ENCODE results near the gene JAG1. TPM values are rescaled to one million over a fixed set of nuclear protein-coding genes. Genes with fewer than 3 reads are reported as not detected.

JAG1 gene
- total RNA-seq, 2 donors from 2014 or later: 46.5 to 72.3 TPM

GRCh38 chr20:10595985-10596384 is 77.8 kb downstream of the JAG1 start:
- Histone ChIP-seq H3K27ac (no peak overlapping the region), H3K27me3 (replicated peaks; ENCODE audit: insufficient read depth) (no peaks in the 10 kb centered on the region), H3K4me1 (replicated peaks) (peaks cover 10% of the 10 kb centered on the region), H3K9me3 (no peaks in the 10 kb centered on the region), H3K36me3 (no peaks in the 10 kb centered on the region), H3K4me3 (no peak overlapping the region)
- 90% methylated on average over 3 of the region's 3 CpGs for WGBS
- no peak for DNase-seq (ENCODE audit: low spot score)
- intact Hi-C loops (cut with DNase I): loop anchor here (5.0 kb wide), 4 partner anchors 41 to 89 kb away; no protein-coding TSS in a partner anchor
- TF ChIP-seq, protein P1, sequence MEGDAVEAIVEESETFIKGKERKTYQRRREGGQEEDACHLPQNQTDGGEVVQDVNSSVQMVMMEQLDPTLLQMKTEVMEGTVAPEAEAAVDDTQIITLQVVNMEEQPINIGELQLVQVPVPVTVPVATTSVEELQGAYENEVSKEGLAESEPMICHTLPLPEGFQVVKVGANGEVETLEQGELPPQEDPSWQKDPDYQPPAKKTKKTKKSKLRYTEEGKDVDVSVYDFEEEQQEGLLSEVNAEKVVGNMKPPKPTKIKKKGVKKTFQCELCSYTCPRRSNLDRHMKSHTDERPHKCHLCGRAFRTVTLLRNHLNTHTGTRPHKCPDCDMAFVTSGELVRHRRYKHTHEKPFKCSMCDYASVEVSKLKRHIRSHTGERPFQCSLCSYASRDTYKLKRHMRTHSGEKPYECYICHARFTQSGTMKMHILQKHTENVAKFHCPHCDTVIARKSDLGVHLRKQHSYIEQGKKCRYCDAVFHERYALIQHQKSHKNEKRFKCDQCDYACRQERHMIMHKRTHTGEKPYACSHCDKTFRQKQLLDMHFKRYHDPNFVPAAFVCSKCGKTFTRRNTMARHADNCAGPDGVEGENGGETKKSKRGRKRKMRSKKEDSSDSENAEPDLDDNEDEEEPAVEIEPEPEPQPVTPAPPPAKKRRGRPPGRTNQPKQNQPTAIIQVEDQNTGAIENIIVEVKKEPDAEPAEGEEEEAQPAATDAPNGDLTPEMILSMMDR (IDR thresholded peaks at IDR 0.05): no peak
- TF ChIP-seq POLR2A (IDR thresholded peaks at IDR 0.05): no peak

DNA sequence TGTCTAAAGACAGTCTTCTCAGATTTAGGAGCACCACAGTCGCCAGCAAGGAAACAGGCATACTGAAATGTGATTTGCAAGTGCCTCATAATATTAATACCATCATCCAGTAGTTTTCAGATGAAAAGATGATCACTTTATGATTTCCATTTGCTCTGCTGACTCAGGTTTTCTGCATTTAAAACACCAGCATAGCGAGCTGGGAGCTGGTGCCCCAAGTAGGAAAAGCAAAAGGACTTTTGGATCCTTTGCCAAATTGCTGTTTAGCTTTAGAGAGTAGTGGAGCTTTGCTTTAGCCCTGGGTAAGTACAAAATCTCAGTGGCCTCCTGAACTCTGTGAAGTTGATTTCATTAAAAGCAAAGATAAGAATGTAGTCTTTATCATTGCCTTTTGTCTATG is 78.5 kb downstream of the JAG1 start:
- Histone ChIP-seq H3K27me3 (replicated peaks; ENCODE audit: insufficient read depth) (no peaks in the 10 kb centered on the region), H3K4me3 (no peak overlapping the region), H3K36me3 (no peaks in the 10 kb centered on the region), H3K9me3 (no peaks in the 10 kb centered on the region), H3K4me1 (replicated peaks) (peaks cover 10% of the 10 kb centered on the region), H3K27ac (no peak overlapping the region)
- no peak for DNase-seq (ENCODE audit: low spot score)
- 64% methylated on average over 2 of the region's 2 CpGs for WGBS
- TF ChIP-seq, protein P1 (IDR thresholded peaks at IDR 0.05): no peak
- TF ChIP-seq POLR2AphosphoS5 (IDR thresholded peaks at IDR 0.05) (no peak), POLR2A (IDR thresholded peaks at IDR 0.05) (no peak)
- intact Hi-C loops (cut with DNase I): loop anchor here (5.0 kb wide), 4 partner anchors 42 to 88 kb away; no protein-coding TSS in a partner anchor

GRCh38 chr20:10594296-10594868 is 79.4 kb downstream of the JAG1 start:
- Histone ChIP-seq H3K4me3 (no peak overlapping the region), H3K27me3 (replicated peaks; ENCODE audit: insufficient read depth) (no peaks in the 10 kb centered on the region), H3K27ac (no peak overlapping the region), H3K4me1 (replicated peaks) (peaks cover 10% of the 10 kb centered on the region), H3K9me3 (no peaks in the 10 kb centered on the region), H3K36me3 (no peaks in the 10 kb centered on the region)
- TF ChIP-seq POLR2A (IDR thresholded peaks at IDR 0.05) (no peak), POLR2AphosphoS5 (IDR thresholded peaks at IDR 0.05) (no peak)
- TF ChIP-seq, protein P1 (IDR thresholded peaks at IDR 0.05): no peak
- no peak for DNase-seq (ENCODE audit: low spot score)
- intact Hi-C loops (cut with DNase I): no loop called here
- WGBS: 88% methylated on average over 7 of the region's 7 CpGs

- Histone ChIP-seq H3K27ac (peak overlapping the region; percentile 7 to 56), H3K4me1 (replicated peaks) (peaks cover 10% of the 10 kb centered on the region), H3K4me3 (no peak overlapping the region), H3K36me3 (no peaks in the 10 kb centered on the region), H3K27me3 (replicated peaks; ENCODE audit: insufficient read depth) (no peaks in the 10 kb centered on the region), H3K9me3 (no peaks in the 10 kb centered on the region)
- 62% methylated on average over 2 of the region's 2 CpGs for WGBS
- no peak for DNase-seq (ENCODE audit: low spot score)
- intact Hi-C loops (cut with DNase I): no loop called here
- TF ChIP-seq POLR2AphosphoS5 (IDR thresholded peaks at IDR 0.05) (no peak), POLR2A (IDR thresholded peaks at IDR 0.05) (no peak)
- TF ChIP-seq, protein P1 (IDR thresholded peaks at IDR 0.05): no peak
Observed at GRCh38 chr20:10591946-10592521, 81.8 kb downstream of the JAG1 start.

Measured in prostate gland (tissue), 2 donors.